K562 (cell line): ENCODE data around the gene KRT80. TPM values are rescaled to one million over a fixed set of nuclear protein-coding genes. Genes with fewer than 3 reads are reported as not detected.

ENCODE experiments used
- ATAC-seq: fragments of 200-7000 bp; cut with Tn5 transposase; 3 replicates; pipeline ENCODE4 v1.9.1; 2020; ENCODE audit warnings: moderate library complexity
- BruUV-seq: library from RNA; stranded (reverse); fragments of 400-500 nt; replicated peaks from 2 replicates; lab custom pipeline; 2021; lab: Mats Ljungman, UMichigan
- CTCF ChIA-PET: fragments of 300-600 bp; formaldehyde crosslinking; extraction: SDS; loops from one replicate; lab custom pipeline; 2021; ENCODE audit warnings: low intra/inter-chr PET ratio; lab: Yijun Ruan, JAX
- POLR2A ChIA-PET: fragments of 300-600, 350-650 bp; sonication (Branson Sonifier 250); formaldehyde crosslinking; extraction: SDS; loops from one replicate; lab custom pipeline; 2021; ENCODE audit warnings: antibody characterized with exemption, inconsistent platforms; lab: Yijun Ruan, JAX
- DNase-seq, 4 experiments: peaks; one replicate each; pipeline versions ENCODE4 v3.0.0 to v3.0.0-alpha.2; 2011 to 2018; ENCODE audit warnings: low spot score in 3 of 4, mixed read lengths in 3 of 4; ENCODE audit errors: extremely low read depth in 1 of 4
- FAIRE-seq: peaks from 2 replicates; lab custom pipeline; 2011; peaks lifted over from hg19 to GRCh38; lab: Jason Lieb, UNC
- H2AFZ ChIP-seq: 2 replicates; pipeline ENCODE4 v1.6.0; 2011; ENCODE audit warnings: low read depth, low read length, control low read depth, inconsistent platforms
- H3K27ac ChIP-seq: fragments of 200-600 bp; 3 replicates; pipeline ENCODE4 v1.8.0; 2011; ENCODE audit warnings: low read depth, mild to moderate bottlenecking, control low read depth, inconsistent platforms, low read length, moderate library complexity, mixed read lengths; ENCODE audit errors: extremely low read depth
- H3K27me3 ChIP-seq, 2 experiments: fragments of 300-600 bp in 1 of 2; 2 replicates in 1 of 2; 3 replicates in 1 of 2; pipeline versions ENCODE4 v1.6.0 to v1.8.0; 2011; ENCODE audit warnings: inconsistent platforms in 2 of 2, low read length in 2 of 2, mild to moderate bottlenecking in 1 of 2, mixed read lengths in 1 of 2, moderate library complexity in 1 of 2; ENCODE audit not compliant: control insufficient read depth in 2 of 2, insufficient read depth in 2 of 2
- H3K36me3 ChIP-seq: fragments of 300-600 bp; 3 replicates; pipeline ENCODE4 v1.8.0; 2011; ENCODE audit warnings: mild to moderate bottlenecking, low read length, inconsistent platforms; ENCODE audit not compliant: control insufficient read depth, insufficient read depth
- H3K4me1 ChIP-seq, 2 experiments: fragments of 200-600 bp in 1 of 2; replicated peaks in 1 of 2; 2 replicates in 1 of 2; 3 replicates in 1 of 2; pipeline versions ENCODE4 v1.5.1 to v1.8.0; 2011; ENCODE audit warnings: inconsistent platforms in 2 of 2, low read length in 2 of 2, mild to moderate bottlenecking in 1 of 2, mixed read lengths in 1 of 2, moderate library complexity in 1 of 2; ENCODE audit not compliant: control insufficient read depth in 2 of 2, insufficient read depth in 2 of 2
- H3K4me2 ChIP-seq: 2 replicates; pipeline ENCODE4 v1.6.1; 2011; ENCODE audit warnings: low read length, control low read depth, inconsistent platforms, mixed read lengths; ENCODE audit not compliant: insufficient read depth
- H3K4me3 ChIP-seq: fragments of 200-600 bp; sonication (generic), shearing (Covaris generic); 2 replicates; pipeline ENCODE4 v1.5.1; 2016; ENCODE audit warnings: control low read depth, inconsistent platforms
- H3K79me2 ChIP-seq: fragments of 200-600 bp; 3 replicates; pipeline ENCODE4 v1.8.0; 2011; ENCODE audit warnings: low read length, inconsistent platforms; ENCODE audit not compliant: control insufficient read depth, insufficient read depth
- H3K9ac ChIP-seq, 2 experiments: 2 replicates each; pipeline versions ENCODE4 v1.6.0 to v1.6.1; 2011; ENCODE audit warnings: low read depth in 2 of 2, low read length in 2 of 2, control low read depth in 1 of 2, inconsistent platforms in 1 of 2, mild to moderate bottlenecking in 1 of 2, mixed read lengths in 1 of 2; ENCODE audit not compliant: insufficient read depth in 1 of 2
- H3K9me1 ChIP-seq: one replicate; pipeline ENCODE4 v1.6.0; 2011; ENCODE audit warnings: inconsistent platforms, mild to moderate bottlenecking, low read length, moderate library complexity; ENCODE audit not compliant: control insufficient read depth, insufficient read depth
- H3K9me3 ChIP-seq: replicated peaks from 2 replicates; pipeline ENCODE4 v1.5.1; 2011; ENCODE audit warnings: low read depth, low read length, inconsistent platforms; ENCODE audit not compliant: control insufficient read depth, insufficient read depth
- H4K20me1 ChIP-seq: replicated peaks from 2 replicates; pipeline ENCODE4 v1.6.1; 2011; ENCODE audit warnings: low read length, inconsistent platforms, mixed read lengths; ENCODE audit not compliant: control insufficient read depth, insufficient read depth
- ASH1L ChIP-seq: fragments of 450-650 bp; IDR thresholded peaks from 2 replicates; pipeline ENCODE4 v1.6.1; 2018; ENCODE audit warnings: borderline replicate concordance, mild to moderate bottlenecking, low read depth; ENCODE audit not compliant: partially characterized antibody
- BCL6 ChIP-seq: fragments of 250-450 bp; sonication (Bioruptor Pico); IDR thresholded peaks from 2 replicates; pipeline ENCODE4 v1.4.0; 2020
- DNMT1 ChIP-seq: fragments of 450-650 bp; IDR thresholded peaks from 2 replicates; pipeline ENCODE4 v1.6.1; 2016; ENCODE audit warnings: antibody characterized with exemption, mild to moderate bottlenecking
- HDAC3 ChIP-seq: fragments of 450-650 bp; IDR thresholded peaks from 2 replicates; pipeline ENCODE4 v1.6.1; 2018; ENCODE audit warnings: borderline replicate concordance, mild to moderate bottlenecking, moderate library complexity; ENCODE audit not compliant: partially characterized antibody
- HIVEP1 ChIP-seq: fragments of 250-450 bp; sonication (Bioruptor Pico); IDR thresholded peaks from 2 replicates; pipeline ENCODE4 v1.4.0; 2020; ENCODE audit warnings: mild to moderate bottlenecking
- MLLT1 ChIP-seq, 2 experiments: fragments of 450-650 bp; IDR thresholded peaks; 2 replicates each; pipeline ENCODE4 v1.6.1; 2016
- RFX5 ChIP-seq: IDR thresholded peaks from 2 replicates; pipeline ENCODE4 v1.6.1; 2011; ENCODE audit warnings: low read depth, mild to moderate bottlenecking, improper control_type of control experiment, low read length
- TARDBP ChIP-seq: fragments of 450-650 bp; IDR thresholded peaks from 2 replicates; pipeline ENCODE4 v1.6.1; 2016
- ZBTB8A ChIP-seq: fragments of 450-650 bp; IDR thresholded peaks from 2 replicates; pipeline ENCODE4 v1.6.1; 2018; ENCODE audit warnings: mild to moderate bottlenecking, moderate library complexity; ENCODE audit not compliant: partially characterized antibody
- WGBS: fragments of 100-300 bp; shearing (Covaris generic); methylation state at CpG from one replicate; pipeline ENCODE4 v1.1.6; 2016; ENCODE audit warnings: low coverage, mixed read lengths; ENCODE audit not compliant: insufficient coverage; ENCODE audit errors: missing lambda C conversion rate; 5-methylcytosine and 5-hydroxymethylcytosine counted together
- in situ Hi-C: fragments of 300-500 bp; cut with MboI; formaldehyde crosslinking; loops from 4 replicates; pipeline ENCODE4 v1.15.0; 2018; ENCODE audit warnings: inconsistent platforms, mixed read lengths
- intact Hi-C: fragments of 100-400 bp; cut with micrococcal nuclease; formaldehyde crosslinking; loops from 2 replicates; pipeline ENCODE4 v1.14.2; 2022
- polyA plus RNA-seq, 8 experiments: library from polyadenylated mRNA; depleted of rRNA in 4 of 8; stranded (reverse) in 5 of 8; unstranded in 3 of 8; fragments of >200 nt; fragmentation: Nextera tagmentation in 2 of 8; fragmentation: Illumina TruSeq in 1 of 8; extraction: Ambion mirVana in 2 of 8; extraction: Trizol in 1 of 8; gene quantifications; 2 replicates each; pipeline versions ENCODE4 v1.2.1 to v1.2.3, GENCODE V29; 2011 to 2014; ENCODE audit warnings: inconsistent platforms in 1 of 8, missing spikeins in 1 of 8
- total RNA-seq, 7 experiments: library from RNA; depleted of rRNA in 6 of 7; stranded (reverse); fragments of >200 nt in 6 of 7; fragmentation: Illumina TruSeq in 2 of 7; extraction: Trizol in 2 of 7; gene quantifications; 2 replicates each; pipeline versions ENCODE4 v1.2.1 to v1.2.3, GENCODE V29; 2011 to 2021; ENCODE audit warnings: low replicate concordance in 1 of 7
- TF ChIP-seq, protein P1 (sequence below), 2 experiments: fragments of 450-650 bp; IDR thresholded peaks; 2 replicates each; pipeline ENCODE4 v1.6.1; 2016; ENCODE audit warnings: mild to moderate bottlenecking in 2 of 2, borderline replicate concordance in 1 of 2, low read depth in 1 of 2, moderate library complexity in 1 of 2

Gene KRT80
- total and polyA plus RNA-seq, 9 of the 15 experiments (the other 6 are each of a cell fraction or from before 2014, with no cell fraction given) = not detected

DNA sequence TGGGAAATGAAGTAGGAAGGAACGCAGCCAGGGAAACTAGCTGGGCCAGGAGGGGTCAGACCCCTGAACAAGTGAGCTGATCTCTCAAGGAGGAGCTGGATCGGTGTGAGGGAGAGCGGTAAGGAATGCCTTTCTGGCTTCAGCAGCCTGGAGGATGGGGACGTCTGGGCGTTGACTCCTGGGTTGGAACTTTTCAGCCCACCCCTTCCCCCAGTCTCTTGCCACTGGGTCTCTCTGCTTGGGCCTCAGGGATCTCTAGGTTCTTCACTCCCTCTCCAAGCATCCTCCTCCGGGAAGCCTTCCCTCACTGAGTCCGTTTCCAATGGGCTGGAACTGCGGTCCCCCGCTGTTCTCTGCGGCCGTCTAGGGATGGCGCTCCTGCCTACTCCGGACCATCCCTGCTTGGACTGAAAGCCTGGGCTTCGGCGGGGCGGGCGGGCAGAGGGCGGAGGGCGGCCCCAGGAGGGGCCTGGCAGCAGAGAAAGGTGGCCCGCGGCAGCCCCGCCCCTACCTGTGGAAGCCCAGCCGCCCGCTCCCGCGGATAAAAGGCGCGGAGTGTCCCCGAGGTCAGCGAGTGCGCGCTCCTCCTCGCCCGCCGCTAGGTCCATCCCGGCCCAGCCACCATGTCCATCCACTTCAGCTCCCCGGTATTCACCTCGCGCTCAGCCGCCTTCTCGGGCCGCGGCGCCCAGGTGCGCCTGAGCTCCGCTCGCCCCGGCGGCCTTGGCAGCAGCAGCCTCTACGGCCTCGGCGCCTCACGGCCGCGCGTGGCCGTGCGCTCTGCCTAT, 41.1 kb upstream of the KRT80 start, which contains the start of gene KRT7 (continued):
- TF ChIP-seq RFX5 (no peak), HDAC3 (no peak), DNMT1 (no peak)

- POLR2A ChIA-PET = no interaction called here
- Histone ChIP-seq H3K9me3 (no peaks in the 10 kb centered on the region), H3K4me2 (no peak overlapping the region), H3K27me3 (peaks cover 2 to 50% of the 10 kb centered on the region in 2 experiments; a peak in 4 of 5 replicates), H3K79me2 (no peaks in the 10 kb centered on the region), H3K9me1 (no peaks in the 10 kb centered on the region), H3K36me3 (no peaks in the 10 kb centered on the region), H2AFZ (no peak overlapping the region), H3K9ac (no peak overlapping the region), H3K27ac (no peak overlapping the region), H3K4me1 (no peaks in the 10 kb centered on the region), H3K4me3 (no peak overlapping the region), H4K20me1 (peaks cover 14% of the 10 kb centered on the region)
- ATAC-seq (no peak), DNase-seq (no peak), FAIRE-seq (no peak)
- intact Hi-C loops = no loop called here
- in situ Hi-C loops = no loop called here
- CTCF ChIA-PET = no interaction called here
- no TSS peak for BruUV-seq
- 2% methylated on average over 10 of the region's 12 CpGs for WGBS
- TF ChIP-seq ASH1L (no peak), MLLT1 (IDR thresholded peaks at IDR 0.05) (no peak), ZBTB8A (no peak), TARDBP (no peak), BCL6 (CRISPR knock-in tag) (no peak), HIVEP1 (CRISPR knock-in tag) (no peak)
- TF ChIP-seq, protein P1, sequence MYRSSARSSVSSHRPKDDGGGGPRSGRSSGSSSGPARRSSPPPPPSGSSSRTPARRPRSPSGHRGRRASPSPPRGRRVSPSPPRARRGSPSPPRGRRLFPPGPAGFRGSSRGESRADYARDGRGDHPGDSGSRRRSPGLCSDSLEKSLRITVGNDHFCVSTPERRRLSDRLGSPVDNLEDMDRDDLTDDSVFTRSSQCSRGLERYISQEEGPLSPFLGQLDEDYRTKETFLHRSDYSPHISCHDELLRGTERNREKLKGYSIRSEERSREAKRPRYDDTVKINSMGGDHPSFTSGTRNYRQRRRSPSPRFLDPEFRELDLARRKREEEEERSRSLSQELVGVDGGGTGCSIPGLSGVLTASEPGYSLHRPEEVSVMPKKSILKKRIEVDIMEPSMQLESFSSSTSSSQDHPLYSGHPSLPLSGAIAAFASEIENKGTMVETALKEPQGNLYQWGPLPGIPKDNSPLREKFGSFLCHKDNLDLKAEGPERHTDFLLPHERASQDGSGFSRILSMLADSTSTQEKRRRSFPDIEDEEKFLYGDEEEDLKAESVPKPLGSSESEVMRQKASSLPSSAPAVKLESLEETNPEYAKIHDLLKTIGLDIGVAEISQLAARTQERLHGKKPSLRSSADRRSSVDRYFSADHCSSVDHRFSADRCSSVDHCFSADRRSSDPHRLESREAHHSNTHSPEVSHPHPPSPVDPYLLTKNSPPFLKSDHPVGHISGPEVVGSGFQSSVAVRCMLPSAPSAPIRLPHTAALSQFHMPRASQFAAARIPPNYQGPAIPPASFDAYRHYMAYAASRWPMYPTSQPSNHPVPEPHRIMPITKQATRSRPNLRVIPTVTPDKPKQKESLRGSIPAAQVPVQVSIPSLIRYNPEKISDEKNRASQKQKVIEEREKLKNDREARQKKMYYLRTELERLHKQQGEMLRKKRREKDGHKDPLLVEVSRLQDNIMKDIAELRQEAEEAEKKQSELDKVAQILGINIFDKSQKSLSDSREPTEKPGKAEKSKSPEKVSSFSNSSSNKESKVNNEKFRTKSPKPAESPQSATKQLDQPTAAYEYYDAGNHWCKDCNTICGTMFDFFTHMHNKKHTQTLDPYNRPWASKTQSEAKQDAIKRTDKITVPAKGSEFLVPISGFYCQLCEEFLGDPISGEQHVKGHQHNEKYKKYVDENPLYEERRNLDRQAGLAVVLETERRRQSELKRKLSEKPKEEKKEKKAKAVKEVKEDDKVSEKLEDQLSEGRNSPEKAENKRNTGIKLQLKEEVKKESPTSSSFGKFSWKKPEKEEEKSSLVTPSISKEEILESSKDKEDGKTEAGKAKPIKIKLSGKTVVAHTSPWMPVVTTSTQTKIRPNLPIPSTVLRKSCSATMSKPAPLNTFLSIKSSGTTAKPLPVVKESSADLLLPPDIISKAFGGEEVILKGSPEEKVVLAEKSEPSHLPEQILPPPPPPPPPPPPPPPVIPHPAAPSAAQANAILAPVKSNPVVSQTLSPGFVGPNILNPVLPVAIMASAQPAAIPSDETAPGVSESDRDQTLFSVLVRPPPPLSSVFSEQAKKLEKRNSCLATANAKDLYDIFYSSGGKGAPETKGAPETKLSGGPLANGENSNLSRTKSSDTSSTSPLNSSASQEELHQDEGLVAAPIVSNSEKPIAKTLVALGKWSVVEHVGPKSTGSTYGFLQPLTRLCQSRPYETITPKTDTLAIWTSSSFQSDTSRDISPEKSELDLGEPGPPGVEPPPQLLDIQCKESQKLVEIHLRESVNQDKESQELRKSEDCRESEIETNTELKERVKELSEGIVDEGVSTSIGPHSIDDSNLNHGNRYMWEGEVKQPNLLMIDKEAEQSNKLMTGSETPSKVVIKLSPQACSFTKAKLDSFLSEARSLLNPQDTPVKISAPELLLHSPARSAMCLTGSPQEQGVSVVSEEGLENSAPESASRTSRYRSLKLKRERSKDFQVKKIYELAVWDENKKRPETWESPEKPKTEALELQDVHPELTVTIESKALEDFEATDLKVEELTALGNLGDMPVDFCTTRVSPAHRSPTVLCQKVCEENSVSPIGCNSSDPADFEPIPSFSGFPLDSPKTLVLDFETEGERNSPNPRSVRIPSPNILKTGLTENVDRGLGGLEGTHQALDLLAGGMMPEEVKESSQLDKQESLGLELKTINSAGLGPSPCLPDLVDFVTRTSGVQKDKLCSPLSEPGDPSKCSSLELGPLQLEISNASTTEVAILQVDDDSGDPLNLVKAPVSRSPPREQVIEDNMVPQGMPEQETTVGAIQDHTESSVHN (IDR thresholded peaks at IDR 0.05; ENCODE audit: borderline replicate concordance in 1 of 2, low read depth in 1 of 2) = no peak
These were observed 40.4 kb upstream of the KRT80 start for GRCh38 chr12:52232203-52232673.
